HG02870 (cell line): ENCODE data around the gene FGF12.
"Not testable (repeated sequence)": the region's sequence is repeated elsewhere in the genome, so short reads cannot be mapped to it uniquely, and the experiment has no call there.

Source experiments
- ATAC-seq: cut with Tn5 transposase; IDR thresholded peaks from one replicate; pipeline ENCODE4 v1.9.1; 2021; ENCODE audit warnings: mild to moderate bottlenecking, moderate library complexity; ENCODE audit not compliant: unreplicated experiment

Gene FGF12

GRCh38 chr3:192727032-192727847, at the start of gene FGF12:
TSS of gene FGF12 (minus strand) at chr3:192727541.
- ATAC-seq: no peak

- ATAC-seq: not testable (repeated sequence)
Observed at GRCh38 chr3:192774341-192774740, 47.0 kb upstream of the FGF12 start.

GRCh38 chr3:192772240-192772894, 45.0 kb upstream of the FGF12 start:
- ATAC-seq: no peak

GRCh38 chr3:192758654-192759053, 31.3 kb upstream of the FGF12 start:
- ATAC-seq: no peak

- ATAC-seq: no peak
Observed at GRCh38 chr3:192751148-192751547, 23.8 kb upstream of the FGF12 start.

GRCh38 chr3:192750201-192750600, 22.9 kb upstream of the FGF12 start:
- no peak for ATAC-seq

- no peak for ATAC-seq
Observed at GRCh38 chr3:192747746-192748145, 20.4 kb upstream of the FGF12 start.

- no peak for ATAC-seq
Observed at GRCh38 chr3:192747145-192747544, 19.8 kb upstream of the FGF12 start.

- ATAC-seq: no peak
Observed at GRCh38 chr3:192745150-192745549, 17.8 kb upstream of the FGF12 start.

GRCh38 chr3:192744604-192745003, 17.3 kb upstream of the FGF12 start:
- ATAC-seq: not testable (repeated sequence)

GRCh38 chr3:192737506-192737905, 10.2 kb upstream of the FGF12 start:
- no peak for ATAC-seq

- ATAC-seq: no peak
Observed at GRCh38 chr3:192731233-192731632, 3.9 kb upstream of the FGF12 start.

- no peak for ATAC-seq
Observed at GRCh38 chr3:192726385-192726784, 956 bp downstream of the FGF12 start.

GRCh38 chr3:192719964-192720363, 7.4 kb downstream of the FGF12 start:
- no peak for ATAC-seq

- no peak for ATAC-seq
Observed at GRCh38 chr3:192718156-192718555, 9.2 kb downstream of the FGF12 start.

GRCh38 chr3:192715126-192715525, 12.2 kb downstream of the FGF12 start:
- ATAC-seq: no peak

- ATAC-seq: not testable (repeated sequence)
Observed at GRCh38 chr3:192711126-192711525, 16.2 kb downstream of the FGF12 start.

GRCh38 chr3:192710366-192710765, 17.0 kb downstream of the FGF12 start:
- ATAC-seq: no peak

- ATAC-seq: no peak
Observed at GRCh38 chr3:192706272-192706671, 21.1 kb downstream of the FGF12 start.

- no peak for ATAC-seq
Observed at GRCh38 chr3:192700885-192701284, 26.5 kb downstream of the FGF12 start.

GRCh38 chr3:192696943-192697587, 30.3 kb downstream of the FGF12 start:
- ATAC-seq: no peak
